ENCODE data around the gene SLC4A1AP. TPM values are rescaled to one million over a fixed set of nuclear protein-coding genes. Genes with fewer than 3 reads are reported as not detected.

Gene SLC4A1AP
- total RNA-seq, 1 experiment from 2014 or later: 20.8 TPM

DNA sequence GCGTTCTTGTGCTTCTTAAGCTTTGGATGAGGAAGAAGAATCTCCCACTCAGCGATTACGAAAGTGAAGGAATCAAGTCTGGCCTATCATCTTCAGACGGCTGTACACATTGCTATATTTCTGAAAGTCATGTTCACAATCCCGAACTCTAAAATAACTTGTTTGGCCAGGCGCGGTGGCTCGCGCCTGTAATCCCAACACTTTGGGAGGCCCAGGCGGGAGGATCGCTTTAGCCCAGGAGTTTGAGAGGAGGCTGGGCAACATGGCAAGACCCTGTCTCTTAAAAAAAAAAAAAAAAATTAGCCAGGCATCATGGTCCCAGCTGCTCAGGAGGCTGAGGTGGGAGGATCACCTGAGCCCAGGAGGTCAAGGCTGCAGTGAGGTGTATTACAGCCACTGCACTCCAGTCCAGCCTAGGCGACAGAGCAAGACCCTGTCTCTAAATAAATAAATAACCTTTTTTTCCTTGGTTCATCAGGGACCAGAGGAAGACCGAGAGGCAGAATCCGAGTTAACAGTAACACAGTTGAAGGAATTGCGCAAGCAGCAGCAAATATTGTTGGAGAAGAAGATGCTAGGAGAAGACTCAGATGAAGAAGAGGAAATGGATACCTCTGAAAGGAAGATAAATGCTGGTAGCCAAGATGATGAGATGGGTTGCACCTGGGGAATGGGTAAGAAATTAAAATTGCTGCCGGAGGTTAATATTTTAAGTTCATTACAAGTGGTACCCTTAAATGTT lies 1.1 kb downstream of the SLC4A1AP start:
- H3K23me2 ChIP-seq (ENCODE audit: insufficient read length, low read depth, low read length, poor library complexity, severe bottlenecking): peaks cover 12% of the 10 kb centered on the region
- H2BK12ac ChIP-seq (ENCODE audit: insufficient read length, low read depth, low read length): no peak overlapping the region
- Mint-ChIP-seq H3K9me3 (no peaks in the 10 kb centered on the region), H3K27ac (no peak overlapping the region), H3K4me1 (peaks cover 9 to 18% of the 10 kb centered on the region in 2 experiments), H3K36me3 (ENCODE audit: insufficient read depth in 1 of 3, low read depth in 3 of 3) (peaks cover 18 to 54% (median 46%) of the 10 kb centered on the region in 3 experiments; a peak in 6 of 7 replicates), H3K27me3 (ENCODE audit: low read depth) (no peaks in the 10 kb centered on the region), H3K4me3 (peak overlapping the region; percentile 97 to 98)
- H3K56ac ChIP-seq (ENCODE audit: insufficient read length, low read depth, low read length): no peak overlapping the region
- H3K27ac ChIP-seq (ENCODE audit: insufficient read length, low read depth, low read length): no peak overlapping the region
- no peak for DNase-seq
- no peak overlapping the region for H2AK5ac ChIP-seq (ENCODE audit: insufficient read length, low read length)
- no peak for TF ChIP-seq CTCF (conservative IDR thresholded peaks at IDR 0.05)
- H3K18ac ChIP-seq (ENCODE audit: insufficient read length, low read depth, low read length): no peak overlapping the region
- H3K14ac ChIP-seq (ENCODE audit: insufficient read depth, low read length): no peak overlapping the region
- no peaks in the 10 kb centered on the region for H3K9me3 ChIP-seq (ENCODE audit: control insufficient read depth, low read depth, low read length)
- peak overlapping the region; percentile 75 for H4K5ac ChIP-seq (ENCODE audit: insufficient read length, low read depth, low read length)
- no peak overlapping the region for H4K8ac ChIP-seq (replicated peaks; ENCODE audit: insufficient read length, low read depth, low read length)
- no peak overlapping the region for H2AFZ ChIP-seq (ENCODE audit: low read length)
- H3K79me1 ChIP-seq (ENCODE audit: insufficient read depth, low read depth, low read length, poor library complexity, severe bottlenecking): peaks cover 8% of the 10 kb centered on the region
- H3K9ac ChIP-seq (ENCODE audit: extremely low read depth, insufficient read length, low read length): peak overlapping the region; percentile 66
- no peak overlapping the region for H3K4ac ChIP-seq (ENCODE audit: low read depth, low read length)
- H2BK20ac ChIP-seq (ENCODE audit: low read depth, low read length, poor library complexity, severe bottlenecking): no peak overlapping the region
- no peak overlapping the region for H2BK120ac ChIP-seq (ENCODE audit: low read depth, low read length, poor library complexity, severe bottlenecking)
- H3K27me3 ChIP-seq (ENCODE audit: insufficient read depth, low read length): no peaks in the 10 kb centered on the region
- no peaks in the 10 kb centered on the region; the same call in 1 of the 2 replicates for H3K4me1 ChIP-seq (ENCODE audit: insufficient read depth, low read length)
- no peak overlapping the region for H3K23ac ChIP-seq (ENCODE audit: insufficient read length, low read depth, low read length)
- H3T11ph ChIP-seq (ENCODE audit: low read length): no peak overlapping the region
- H4K20me1 ChIP-seq (ENCODE audit: control insufficient read depth, insufficient read depth, insufficient read length): peaks cover 3% of the 10 kb centered on the region
- WGBS (ENCODE audit: extremely low coverage, insufficient read length, low lambda C conversion rate): no CpG with 5 or more reads among the region's 16 CpGs
- no peak overlapping the region for H4K91ac ChIP-seq (ENCODE audit: insufficient read length, low read depth, low read length)
- H3K79me2 ChIP-seq (ENCODE audit: insufficient read depth, low read length): 0 out of 2 replicates have a peak, but pooled peaks cover 2% of the 10 kb centered on the region
- H2BK15ac ChIP-seq (ENCODE audit: low read depth, low read length): no peak overlapping the region
- no peak overlapping the region for H2BK5ac ChIP-seq (ENCODE audit: insufficient read length, low read length)
- peak overlapping the region; percentile 70 for H3K4me2 ChIP-seq (ENCODE audit: insufficient read depth, insufficient read length, low read length)

Measured in H9 (cell line).